A549 (cell line): ENCODE results near the gene PCSK6. TPM values are rescaled to one million over a fixed set of nuclear protein-coding genes. Genes with fewer than 3 reads are reported as not detected.

Experiments used
- ATAC-seq, 2 experiments: fragments of 200-7000 bp in 1 of 2; fragments of >200 bp in 1 of 2; cut with Nextera tagmentation in 1 of 2; cut with Tn5 transposase in 1 of 2; 3 replicates each; pipeline versions ENCODE4 v1.8.0 to v1.9.1; 2018 to 2020; ENCODE audit warnings: mild to moderate bottlenecking in 1 of 2, moderate library complexity in 1 of 2
- CTCF ChIA-PET: fragments of 300-600 bp; sonication (Branson Sonifier 250); formaldehyde crosslinking; extraction: SDS; loops from one replicate; lab custom pipeline; 2021; ENCODE audit warnings: antibody characterized with exemption, inconsistent platforms; lab: Yijun Ruan, JAX
- POLR2A ChIA-PET: fragments of 350-600 bp; formaldehyde crosslinking; extraction: SDS; loops from one replicate; lab custom pipeline; 2021; ENCODE audit warnings: antibody characterized with exemption, inconsistent platforms; lab: Yijun Ruan, JAX
- DNase-seq, 2 experiments: peaks; one replicate each; pipeline versions ENCODE4 v3.0.0 to v3.0.0-alpha.2; 2011 to 2016; ENCODE audit warnings: low read depth in 1 of 2, low spot score in 1 of 2
- FAIRE-seq: peaks from 2 replicates; lab custom pipeline; 2011; peaks lifted over from hg19 to GRCh38; lab: Jason Lieb, UNC
- H3K27ac ChIP-seq, 2 experiments: fragments of >200 bp; sonication (Bioruptor Twin); formaldehyde crosslinking; 3 replicates each; pipeline ENCODE4 v1.5.1; 2016 to 2017
- H3K4me1 ChIP-seq: fragments of >200 bp; sonication (Bioruptor Twin); formaldehyde crosslinking; 3 replicates; pipeline ENCODE4 v1.6.1; 2016
- H3K4me2 ChIP-seq: fragments of >200 bp; sonication (Bioruptor Twin); formaldehyde crosslinking; 3 replicates; pipeline ENCODE4 v1.6.1; 2016
- H3K4me3 ChIP-seq: fragments of >200 bp; sonication (Bioruptor Twin); formaldehyde crosslinking; 3 replicates; pipeline ENCODE4 v1.5.1; 2016
- H3K9me3 ChIP-seq: fragments of >200 bp; sonication (Bioruptor Twin); formaldehyde crosslinking; 3 replicates; pipeline ENCODE4 v1.6.1; 2016
- ATOH8 ChIP-seq: fragments of 250-450 bp; sonication (Bioruptor Pico); IDR thresholded peaks from 2 replicates; pipeline ENCODE4 v1.5.0; 2020; ENCODE audit warnings: low read depth, mild to moderate bottlenecking, moderate library complexity
- CBX8 ChIP-seq: fragments of 200-600 bp; sonication (generic); IDR thresholded peaks from 2 replicates; pipeline ENCODE4 v1.6.1; 2016
- CEBPB ChIP-seq, 2 experiments: fragments of >200 bp in 1 of 2; sonication (Bioruptor Twin) in 1 of 2; formaldehyde crosslinking in 1 of 2; IDR thresholded peaks; 2 replicates each; pipeline ENCODE4 v1.6.1; 2012 to 2016
- CHD4 ChIP-seq: fragments of 200-600 bp; sonication (generic); IDR thresholded peaks from 2 replicates; pipeline ENCODE4 v1.6.1; 2016; ENCODE audit warnings: antibody characterized with exemption, mild to moderate bottlenecking, borderline replicate concordance
- EHF ChIP-seq: fragments of 250-450 bp; sonication (Bioruptor Pico); IDR thresholded peaks from 2 replicates; pipeline ENCODE4 v1.5.0; 2020; ENCODE audit warnings: mild to moderate bottlenecking
- EHMT2 ChIP-seq: fragments of 200-600 bp; sonication (generic); IDR thresholded peaks from 2 replicates; pipeline ENCODE4 v1.6.1; 2016; ENCODE audit warnings: antibody characterized with exemption, low read depth, mild to moderate bottlenecking, moderate library complexity
- ELK1 ChIP-seq: fragments of 150-350 bp; IDR thresholded peaks from 2 replicates; pipeline ENCODE4 v1.6.1; 2014; ENCODE audit warnings: low read depth, mild to moderate bottlenecking, low read length
- ESRRA ChIP-seq: fragments of 150-350 bp; IDR thresholded peaks from 2 replicates; pipeline ENCODE4 v1.6.1; 2014; ENCODE audit warnings: mild to moderate bottlenecking, low read length, borderline replicate concordance
- FOSB ChIP-seq: fragments of 250-450 bp; sonication (Bioruptor Pico); IDR thresholded peaks from 2 replicates; pipeline ENCODE4 v1.5.0; 2020; ENCODE audit warnings: mild to moderate bottlenecking, moderate library complexity
- FOSL2 ChIP-seq, 2 experiments: fragments of 450-650 bp in 1 of 2; fragments of >200 bp in 1 of 2; sonication (Bioruptor Twin) in 1 of 2; formaldehyde crosslinking; IDR thresholded peaks; 2 replicates each; pipeline versions ENCODE4 v1.5.0 to v1.6.1; 2016 to 2020; ENCODE audit warnings: mild to moderate bottlenecking in 1 of 2, moderate library complexity in 1 of 2
- FOXS1 ChIP-seq: fragments of 250-450 bp; sonication (Bioruptor Pico); IDR thresholded peaks from 2 replicates; pipeline ENCODE4 v1.5.0; 2020; ENCODE audit warnings: mild to moderate bottlenecking, moderate library complexity
- HDAC2 ChIP-seq: fragments of 200-600 bp; sonication (generic); IDR thresholded peaks from 2 replicates; pipeline ENCODE4 v1.6.1; 2016
- HEYL ChIP-seq: fragments of 250-450 bp; sonication (Bioruptor Pico); IDR thresholded peaks from 2 replicates; pipeline ENCODE4 v1.8.0; 2021; ENCODE audit warnings: mild to moderate bottlenecking, moderate library complexity
- HOXA7 ChIP-seq: fragments of 250-450 bp; sonication (Bioruptor Pico); IDR thresholded peaks from 2 replicates; pipeline ENCODE4 v1.5.0; 2020; ENCODE audit warnings: mild to moderate bottlenecking, moderate library complexity
- HOXB13 ChIP-seq: fragments of 250-450 bp; sonication (Bioruptor Pico); IDR thresholded peaks from 2 replicates; pipeline ENCODE4 v1.5.0; 2020; ENCODE audit warnings: low read depth, mild to moderate bottlenecking, moderate library complexity
- JUN ChIP-seq, 2 experiments: fragments of >200 bp; sonication (Bioruptor Twin); formaldehyde crosslinking; IDR thresholded peaks; 2 replicates in 1 of 2; 3 replicates in 1 of 2; pipeline ENCODE4 v1.6.1; 2016 to 2017
- JUNB ChIP-seq: fragments of >200 bp; sonication (Bioruptor Twin); formaldehyde crosslinking; IDR thresholded peaks from 2 replicates; pipeline ENCODE4 v1.6.1; 2016
- MAFK ChIP-seq: fragments of 450-650 bp; IDR thresholded peaks from 2 replicates; pipeline ENCODE4 v1.6.1; 2014; ENCODE audit not compliant: partially characterized antibody
- MAX ChIP-seq: IDR thresholded peaks from 2 replicates; pipeline ENCODE4 v1.6.1; 2012
- MAZ ChIP-seq: fragments of 150-350 bp; IDR thresholded peaks from 2 replicates; pipeline ENCODE4 v1.6.1; 2014; ENCODE audit warnings: antibody characterized with exemption, low read depth, low read length, borderline replicate concordance
- MYC ChIP-seq: IDR thresholded peaks from 2 replicates; pipeline ENCODE4 v1.6.1; 2012; ENCODE audit warnings: mild to moderate bottlenecking, inconsistent platforms, low read length, improper control_type of control experiment, borderline replicate concordance
- NPAS2 ChIP-seq: fragments of 250-450 bp; sonication (Bioruptor Pico); IDR thresholded peaks from 2 replicates; pipeline ENCODE4 v1.8.0; 2022; ENCODE audit warnings: mild to moderate bottlenecking, moderate library complexity, borderline replicate concordance
- PBX3 ChIP-seq: IDR thresholded peaks from 2 replicates; pipeline ENCODE4 v1.6.1; 2012
- PHF8 ChIP-seq: fragments of 200-600 bp; sonication (generic); IDR thresholded peaks from 2 replicates; pipeline ENCODE4 v1.6.1; 2016; ENCODE audit warnings: low read depth, mild to moderate bottlenecking, antibody characterized with exemption, moderate library complexity, borderline replicate concordance
- POLR2A ChIP-seq: IDR thresholded peaks from 2 replicates; pipeline ENCODE4 v1.6.1; 2012; ENCODE audit warnings: mild to moderate bottlenecking, low read length
- RARB ChIP-seq: fragments of 250-450 bp; sonication (Bioruptor Pico); IDR thresholded peaks from 2 replicates; pipeline ENCODE4 v1.8.0; 2021; ENCODE audit warnings: mild to moderate bottlenecking, moderate library complexity
- RCOR1 ChIP-seq: fragments of 150-350 bp; IDR thresholded peaks from 2 replicates; pipeline ENCODE4 v1.6.1; 2014; ENCODE audit warnings: antibody characterized with exemption, low read length, low read depth
- SMC3 ChIP-seq: fragments of >200 bp; sonication (Bioruptor Twin); formaldehyde crosslinking; IDR thresholded peaks from 3 replicates; pipeline ENCODE4 v1.6.1; 2018; ENCODE audit warnings: inconsistent platforms
- SREBF2 ChIP-seq: fragments of 450-650 bp; IDR thresholded peaks from 2 replicates; pipeline ENCODE4 v1.6.1; 2014; ENCODE audit warnings: mild to moderate bottlenecking, moderate library complexity
- ZC3H11A ChIP-seq: fragments of 450-650 bp; IDR thresholded peaks from 2 replicates; pipeline ENCODE4 v1.6.1; 2014; ENCODE audit warnings: antibody characterized with exemption, mild to moderate bottlenecking
- ZSCAN20 ChIP-seq: fragments of 250-450 bp; sonication (Bioruptor Pico); IDR thresholded peaks from 2 replicates; pipeline ENCODE4 v1.8.0; 2022; ENCODE audit warnings: mild to moderate bottlenecking, moderate library complexity
- WGBS: methylation state at CpG from one replicate; pipeline ENCODE4 v1.1.6; 2017; ENCODE audit errors: missing lambda C conversion rate; 5-methylcytosine and 5-hydroxymethylcytosine counted together
- polyA plus RNA-seq, 4 experiments: library from polyadenylated mRNA; depleted of rRNA in 3 of 4; stranded (reverse); fragments of >200 nt; fragmentation: RNase III in 1 of 4; extraction: RNeasy Plus Mini Kit Qiagen cat#74134 plus additional on column Dnase treatment in 1 of 4; gene quantifications; 2 replicates in 3 of 4; 3 replicates in 1 of 4; pipeline ENCODE4 v1.2.3, GENCODE V29; 2011 to 2017

PCSK6 gene
- polyA plus RNA-seq, 2 of the 4 experiments (the other 2 are of a cell fraction) = 10.0 to 15.2 TPM

- TF ChIP-seq PBX3 = no peak
- TF ChIP-seq FOSB (CRISPR knock-in tag) = no peak
- TF ChIP-seq MAZ = no peak
- TF ChIP-seq POLR2A = no peak
- no peak for TF ChIP-seq ZC3H11A
- no peak for TF ChIP-seq CEBPB (IDR thresholded peaks at IDR 0.05)
- no peak for TF ChIP-seq CHD4
Measured at GRCh38 chr15:101391981-101392640, 97.4 kb downstream of the PCSK6 start (continued).

GRCh38 chr15:101391431-101391830, 98.1 kb downstream of the PCSK6 start:
- 82% methylated on average over 10 of the region's 10 CpGs for WGBS
- ChIA-PET CTCF (interaction anchor here (1.3 to 2.9 kb wide), 5 partner anchors 9 to 250 kb away, joined by 3 to 11 read pairs (median 5); no protein-coding TSS in a partner anchor), POLR2A (interaction anchor here (0.6 kb wide), 1 partner anchor 1912 kb away, joined by 8 read pairs; no protein-coding TSS in a partner anchor)
- Histone ChIP-seq H3K4me2 (no peak overlapping the region), H3K4me1 (no peaks in the 10 kb centered on the region), H3K9me3 (no peaks in the 10 kb centered on the region), H3K27ac (no peak overlapping the region), H3K4me3 (no peak overlapping the region)
- TF ChIP-seq EHMT2 (no peak), SMC3 (no peak), NPAS2 (no peak), HOXA7 (no peak), HOXB13 (CRISPR knock-in tag) (no peak), SREBF2 (no peak), MYC (no peak), EHF (CRISPR knock-in tag) (no peak), ZSCAN20 (CRISPR knock-in tag) (no peak), MAZ (no peak), POLR2A (no peak), JUN (IDR thresholded peaks at IDR 0.05) (no peak), PBX3 (no peak), RARB (CRISPR knock-in tag) (no peak), JUNB (no peak), MAFK (no peak), PHF8 (no peak), CEBPB (IDR thresholded peaks at IDR 0.05) (no peak), HDAC2 (no peak), ESRRA (no peak)
- FAIRE-seq (no peak), ATAC-seq (no peak), DNase-seq (no peak)

- Histone ChIP-seq H3K4me1 (no peaks in the 10 kb centered on the region), H3K4me2 (no peak overlapping the region), H3K27ac (no peak overlapping the region), H3K4me3 (no peak overlapping the region), H3K9me3 (no peaks in the 10 kb centered on the region)
- CTCF ChIA-PET = interaction anchor here (1.4 to 2.9 kb wide), 5 partner anchors 9 to 251 kb away, joined by 4 to 11 read pairs (median 5); no protein-coding TSS in a partner anchor
- FAIRE-seq (no peak), ATAC-seq (no peak), DNase-seq (no peak)
- POLR2A ChIA-PET = interaction anchor here (0.6 kb wide), 1 partner anchor 1911 kb away, joined by 8 read pairs; no protein-coding TSS in a partner anchor
- WGBS = 74% methylated on average over 8 of the region's 8 CpGs
- no peak for TF ChIP-seq FOXS1 (CRISPR knock-in tag)
- TF ChIP-seq HOXA7 = no peak
- TF ChIP-seq ATOH8 (CRISPR knock-in tag) = no peak
- no peak for TF ChIP-seq RCOR1
- no peak for TF ChIP-seq HEYL (CRISPR knock-in tag)
- TF ChIP-seq JUNB = no peak
- TF ChIP-seq CBX8 = no peak
- TF ChIP-seq FOSL2 (IDR thresholded peaks at IDR 0.05) = no peak
- TF ChIP-seq FOSL2 (CRISPR knock-in tag; IDR thresholded peaks at IDR 0.05) = no peak
- TF ChIP-seq POLR2A = no peak
- no peak for TF ChIP-seq ELK1
- TF ChIP-seq MAX = no peak
Measured at GRCh38 chr15:101390462-101390861, 99.0 kb downstream of the PCSK6 start.
